Peyer's patch (tissue), 4 donors: ENCODE measurements around the gene RASGRF2.

Source experiments
- CTCF ChIP-seq, 6 experiments: fragments of 450-650 bp in 4 of 6; fragments of 200-600 bp in 2 of 6; sonication (generic) in 1 of 6; IDR thresholded peaks; one replicate each; pipeline ENCODE4 v1.5.1; 2017 to 2019; ENCODE audit warnings: antibody characterized with exemption in 6 of 6, mild to moderate bottlenecking in 3 of 6, moderate library complexity in 1 of 6
- POLR2A ChIP-seq, 2 donors: fragments of 450-650 bp; IDR thresholded peaks; one replicate each; pipeline ENCODE4 v1.5.1; 2017; ENCODE audit warnings: antibody characterized with exemption in 2 of 2, mild to moderate bottlenecking in 2 of 2, moderate library complexity in 2 of 2

- TF ChIP-seq CTCF (IDR thresholded peaks at IDR 0.05), result peak in 1 of 6 experiments; percentile 4
- no peak for TF ChIP-seq POLR2A (IDR thresholded peaks at IDR 0.05)
Measured at GRCh38 chr5:80934751-80935150, 25.4 kb upstream of the RASGRF2 start.
